Cardiac fibroblast (primary cell): Measurements from ENCODE around the gene TIMP4.

ENCODE experiments used
- DNase-seq, 2 donors: peaks; one replicate each; pipeline versions ENCODE4 v3.0.0 to v3.0.0-alpha.2; 2010; ENCODE audit warnings: low read depth in 2 of 2
- H3K4me3 ChIP-seq, 2 donors: replicated peaks in 1 of 2; 1 replicate in 1 of 2; 2 replicates in 1 of 2; pipeline ENCODE4 v1.5.1; 2011; ENCODE audit warnings: low read depth in 2 of 2, low read length in 2 of 2, mild to moderate bottlenecking in 2 of 2, moderate library complexity in 1 of 2
- TF ChIP-seq, protein P1 (sequence below): IDR thresholded peaks from one replicate; pipeline ENCODE4 v1.5.1; 2011; ENCODE audit warnings: low read depth, mild to moderate bottlenecking, low read length, inconsistent platforms

The TIMP4 gene

GRCh38 chr3:12186515-12187286, 28.0 kb upstream of the TIMP4 start:
- TF ChIP-seq, protein P1, sequence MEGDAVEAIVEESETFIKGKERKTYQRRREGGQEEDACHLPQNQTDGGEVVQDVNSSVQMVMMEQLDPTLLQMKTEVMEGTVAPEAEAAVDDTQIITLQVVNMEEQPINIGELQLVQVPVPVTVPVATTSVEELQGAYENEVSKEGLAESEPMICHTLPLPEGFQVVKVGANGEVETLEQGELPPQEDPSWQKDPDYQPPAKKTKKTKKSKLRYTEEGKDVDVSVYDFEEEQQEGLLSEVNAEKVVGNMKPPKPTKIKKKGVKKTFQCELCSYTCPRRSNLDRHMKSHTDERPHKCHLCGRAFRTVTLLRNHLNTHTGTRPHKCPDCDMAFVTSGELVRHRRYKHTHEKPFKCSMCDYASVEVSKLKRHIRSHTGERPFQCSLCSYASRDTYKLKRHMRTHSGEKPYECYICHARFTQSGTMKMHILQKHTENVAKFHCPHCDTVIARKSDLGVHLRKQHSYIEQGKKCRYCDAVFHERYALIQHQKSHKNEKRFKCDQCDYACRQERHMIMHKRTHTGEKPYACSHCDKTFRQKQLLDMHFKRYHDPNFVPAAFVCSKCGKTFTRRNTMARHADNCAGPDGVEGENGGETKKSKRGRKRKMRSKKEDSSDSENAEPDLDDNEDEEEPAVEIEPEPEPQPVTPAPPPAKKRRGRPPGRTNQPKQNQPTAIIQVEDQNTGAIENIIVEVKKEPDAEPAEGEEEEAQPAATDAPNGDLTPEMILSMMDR: no peak
- no peak overlapping the region for H3K4me3 ChIP-seq
- no peak for DNase-seq

DNA sequence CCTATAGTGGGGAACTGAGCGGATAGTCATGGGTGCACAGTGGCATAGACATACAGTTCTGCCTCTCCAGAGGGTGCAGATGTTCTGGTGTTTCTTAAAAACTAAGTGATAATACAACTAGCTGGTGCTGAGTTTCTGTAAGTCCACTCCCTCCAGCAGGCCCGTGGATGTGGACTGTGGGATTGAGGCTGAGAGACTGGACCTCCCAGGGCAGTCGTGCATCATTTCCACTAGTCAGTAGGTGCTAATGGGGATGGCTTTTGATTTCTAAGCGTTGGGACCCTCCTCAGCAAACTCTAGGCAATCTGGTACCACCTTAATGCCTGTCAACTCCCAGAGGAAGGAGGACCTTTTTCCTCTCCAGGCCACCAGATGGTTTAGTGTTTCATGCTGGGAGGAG, 27.3 kb upstream of the TIMP4 start:
- H3K4me3 ChIP-seq: no peak overlapping the region
- TF ChIP-seq, protein P1: no peak

DNA sequence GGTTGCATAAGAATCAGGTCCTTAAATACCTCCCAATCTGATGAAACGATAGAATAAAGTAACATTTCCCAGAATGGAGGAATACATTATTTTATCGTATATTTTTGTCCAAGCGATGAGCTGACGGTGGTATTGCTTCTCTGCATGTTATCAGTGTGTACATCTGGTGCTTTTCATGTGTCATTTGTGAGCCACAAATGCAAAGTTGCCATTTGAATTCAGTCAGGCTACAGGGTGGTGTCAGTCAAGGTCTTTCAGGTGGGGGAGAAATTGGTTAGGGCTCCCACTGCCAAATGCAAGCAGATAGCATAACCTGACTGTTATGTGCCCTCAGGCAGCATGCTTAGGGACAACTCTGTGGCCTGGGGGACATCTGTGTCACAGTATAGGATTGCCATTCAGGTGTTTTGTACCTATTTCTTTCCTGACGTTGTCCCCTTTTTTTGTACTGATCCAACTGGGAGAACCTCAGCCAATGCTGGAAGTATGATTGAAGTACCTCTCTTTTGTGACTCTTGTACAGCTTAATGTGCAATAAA, 26.5 kb upstream of the TIMP4 start:
- DNase-seq: no peak
- H3K4me3 ChIP-seq: no peak overlapping the region
- TF ChIP-seq, protein P1: no peak

More for the DNA sequence above, 27.3 kb upstream of the TIMP4 start:
- DNase-seq: no peak

GRCh38 chr3:12184541-12184940, 25.8 kb upstream of the TIMP4 start:
- H3K4me3 ChIP-seq: no peak overlapping the region
- TF ChIP-seq, protein P1: no peak
- no peak for DNase-seq

DNA sequence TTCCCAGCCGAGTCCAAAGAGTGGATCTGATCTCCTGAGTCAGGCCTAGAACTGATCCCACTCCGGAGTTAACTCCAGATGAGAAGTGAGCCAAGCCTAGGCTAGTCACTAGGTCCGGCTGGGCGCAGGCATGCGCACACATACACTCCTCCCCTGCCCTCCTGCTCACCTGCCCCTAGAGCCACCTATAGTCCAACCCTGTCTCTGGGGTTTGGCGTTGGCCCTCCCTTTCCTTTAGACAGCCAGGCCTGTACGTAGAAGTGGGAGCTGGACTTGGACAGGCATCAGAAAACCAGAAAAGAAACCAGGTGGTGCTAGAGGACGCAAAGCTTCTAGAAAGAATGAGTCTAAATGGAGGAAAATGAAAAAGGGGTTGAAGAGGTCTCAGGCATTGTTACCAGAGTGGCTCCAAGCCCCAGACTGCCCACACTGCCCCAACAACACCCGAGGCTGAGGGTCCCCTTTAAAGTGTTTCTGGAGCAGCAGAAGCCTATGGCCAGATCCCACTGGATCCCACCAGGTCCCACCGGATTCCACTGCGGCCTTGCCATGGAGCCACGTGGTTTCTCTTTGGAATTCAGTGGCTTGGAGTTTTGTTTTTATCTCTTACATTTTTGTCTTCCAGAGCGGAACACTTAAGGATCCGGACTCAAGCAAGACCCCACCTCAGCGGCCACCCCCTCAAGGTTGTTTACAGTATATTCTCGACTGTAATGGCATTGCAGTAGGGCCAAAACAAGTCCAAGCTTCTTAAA, 24.2 kb upstream of the TIMP4 start:
- TF ChIP-seq, protein P1: no peak
- H3K4me3 ChIP-seq: no peak overlapping the region
- no peak for DNase-seq

DNA sequence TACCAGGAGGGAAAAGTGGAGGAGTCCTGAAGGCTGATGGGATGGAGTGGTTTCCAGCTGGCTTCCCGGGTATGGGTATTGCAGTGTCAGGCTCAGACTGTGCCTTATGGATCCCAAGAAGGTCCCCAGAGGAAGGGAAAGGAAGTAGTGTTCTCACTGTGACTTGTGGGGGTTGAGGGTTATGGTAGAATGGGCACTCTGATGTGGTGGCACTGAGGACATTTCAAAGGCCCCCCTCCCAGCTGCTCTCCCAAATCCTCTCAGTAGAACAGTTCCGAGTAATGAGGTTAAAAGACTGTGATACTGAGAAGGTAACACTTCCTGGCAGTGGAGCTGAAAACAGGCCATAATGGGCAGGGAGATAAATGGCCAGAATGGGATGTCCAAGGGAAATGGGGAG, 23.1 kb upstream of the TIMP4 start:
- TF ChIP-seq, protein P1: no peak
- no peak overlapping the region for H3K4me3 ChIP-seq
- DNase-seq: no peak
